Activated T-helper 1 cell treated with anti-CD3 and anti-CD28 coated beads, Interleukin-12 subunit alpha, Interleukin-12 subunit beta, Interleukin-2, Interleukin-4 antibody, amounts not matched to agents 30 ng/mL and 10 ng/mL and 1 ng/mL, durations not matched to agents 14 hours and 24 hours and 36 hours (primary cell): ENCODE data around the gene TBC1D9B. TPM values are rescaled to one million over a fixed set of nuclear protein-coding genes. Genes with fewer than 3 reads are reported as not detected.

ENCODE experiments used
- DNase-seq: peaks from one replicate; pipeline ENCODE4 v3.0.0; 2021; ENCODE audit warnings: low spot score
- H3K27ac Mint-ChIP-seq: one replicate; pipeline ENCODE4 v1.8.0; 2021; ENCODE audit warnings: mild to moderate bottlenecking, mixed read lengths
- H3K27me3 Mint-ChIP-seq: one replicate; pipeline ENCODE4 v1.8.0; 2022; ENCODE audit warnings: mild to moderate bottlenecking, moderate library complexity, mixed read lengths; ENCODE audit not compliant: insufficient read depth
- H3K36me3 Mint-ChIP-seq: one replicate; pipeline ENCODE4 v1.8.0; 2021; ENCODE audit warnings: low read depth, mixed read lengths
- H3K4me1 Mint-ChIP-seq: one replicate; pipeline ENCODE4 v1.8.0; 2021; ENCODE audit warnings: low read depth, mixed read lengths
- H3K4me3 Mint-ChIP-seq: one replicate; pipeline ENCODE4 v1.8.0; 2021; ENCODE audit warnings: mild to moderate bottlenecking, moderate library complexity, mixed read lengths
- H3K9me3 Mint-ChIP-seq: one replicate; pipeline ENCODE4 v1.8.0; 2021; ENCODE audit warnings: mixed read lengths
- intact Hi-C: fragments of 100-400 bp; cut with micrococcal nuclease; formaldehyde crosslinking; loops from one replicate; pipeline ENCODE4 v1.15.1; 2024
- total RNA-seq: library from RNA; stranded (reverse); gene quantifications from 2 replicates; pipeline ENCODE4 v1.2.3, GENCODE V29; 2022

TBC1D9B gene
- total RNA-seq, 1 donor from 2014 or later: 123 TPM

DNA sequence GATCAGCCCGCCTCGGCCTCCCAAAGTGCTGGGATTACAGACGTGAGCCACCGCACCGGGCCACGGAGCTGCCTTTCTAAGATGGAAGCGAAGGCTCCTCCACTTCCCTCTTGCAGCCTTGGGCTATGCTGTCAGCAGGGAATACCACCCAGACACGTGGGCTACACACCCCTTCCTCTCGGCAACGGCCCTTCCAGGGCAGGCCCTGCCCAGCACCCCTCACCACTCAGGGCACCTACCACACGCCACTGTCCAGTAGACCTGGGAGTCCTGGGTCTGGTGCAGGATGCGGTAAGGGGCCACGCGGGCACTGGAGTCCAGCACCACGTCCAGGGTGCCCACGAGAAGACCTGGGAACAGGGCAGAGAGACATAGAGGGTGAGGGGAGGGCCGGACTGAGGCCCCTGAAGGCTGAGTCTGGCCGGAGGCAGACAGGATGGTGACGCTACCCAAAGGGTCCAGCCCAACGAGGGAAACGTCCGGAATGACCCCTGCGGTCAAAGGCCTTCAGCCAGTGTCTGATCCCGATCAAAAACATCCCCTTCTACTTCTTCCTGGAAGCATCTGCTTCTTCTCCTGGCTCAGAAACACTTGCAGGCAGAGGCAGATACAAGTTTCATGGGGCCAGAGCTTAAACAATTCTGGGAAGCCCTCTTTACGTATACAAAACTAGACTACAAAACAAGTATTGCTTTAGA, 3.1 kb downstream of the TBC1D9B start:
- DNase-seq: no peak
- peaks cover 24% of the 10 kb centered on the region for H3K36me3 Mint-ChIP-seq
- H3K27ac Mint-ChIP-seq: no peak overlapping the region
- intact Hi-C loops: loop anchor here (5.0 kb wide), 3 partner anchors 168 to 207 kb away; partner anchors contain the start of genes CANX and RNF130
- H3K4me1 Mint-ChIP-seq: peaks cover 18% of the 10 kb centered on the region
- no peaks in the 10 kb centered on the region for H3K27me3 Mint-ChIP-seq
- H3K9me3 Mint-ChIP-seq: no peaks in the 10 kb centered on the region
- H3K4me3 Mint-ChIP-seq: no peak overlapping the region

- DNase-seq: no peak
- Mint-ChIP-seq H3K4me3 (no peak overlapping the region), H3K27me3 (no peaks in the 10 kb centered on the region), H3K4me1 (peaks cover 18% of the 10 kb centered on the region), H3K9me3 (no peaks in the 10 kb centered on the region), H3K27ac (no peak overlapping the region), H3K36me3 (peaks cover 33% of the 10 kb centered on the region)
- intact Hi-C loops: no loop called here
Measured at GRCh38 chr5:179902763-179903158, 4.9 kb downstream of the TBC1D9B start.

DNA sequence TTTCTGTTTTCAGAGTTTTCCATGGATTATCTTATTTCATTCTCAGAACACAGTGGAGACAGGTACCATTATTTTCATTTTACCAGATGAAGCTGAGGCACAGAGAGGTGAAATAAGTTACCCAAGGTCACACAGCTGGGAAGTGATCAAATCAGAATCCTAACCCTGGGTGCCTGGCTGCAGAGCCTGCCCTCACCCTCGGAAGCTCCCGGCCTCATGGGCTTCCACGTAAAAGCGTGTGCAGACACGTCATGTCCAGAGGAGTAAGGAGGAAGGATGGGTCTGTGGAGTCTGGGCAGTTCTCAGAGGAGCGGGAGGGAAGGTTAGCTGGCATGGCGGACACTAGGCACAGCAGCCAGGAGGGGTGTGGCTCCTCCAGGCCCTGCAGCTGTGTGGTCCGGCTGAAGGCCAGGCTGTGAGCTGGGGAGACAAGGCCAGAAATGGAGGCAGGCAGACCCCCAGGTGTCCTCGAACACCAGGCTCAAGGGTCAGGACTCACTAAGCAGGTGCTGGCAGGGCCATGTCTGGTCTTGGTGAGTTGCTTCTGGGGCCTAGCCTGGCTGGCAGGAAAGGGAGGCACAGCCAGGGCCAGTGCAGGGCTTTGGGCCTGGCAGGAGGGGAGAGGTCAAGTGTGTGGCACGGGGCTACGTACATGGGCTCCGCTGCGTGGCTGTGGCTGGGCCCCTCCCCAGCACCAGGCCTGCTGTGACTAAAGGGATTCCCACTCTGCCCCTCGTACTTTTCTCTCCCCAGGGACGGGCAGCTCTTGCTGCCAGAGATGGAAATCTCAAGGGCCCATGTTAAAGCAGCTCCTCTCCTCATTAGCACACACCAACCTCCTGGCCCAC, 5.6 kb downstream of the TBC1D9B start:
- Mint-ChIP-seq H3K9me3 (no peaks in the 10 kb centered on the region), H3K36me3 (peaks cover 37% of the 10 kb centered on the region), H3K4me1 (peaks cover 18% of the 10 kb centered on the region), H3K4me3 (no peak overlapping the region), H3K27ac (no peak overlapping the region), H3K27me3 (no peaks in the 10 kb centered on the region)
- intact Hi-C loops: no loop called here
- DNase-seq: no peak

DNA sequence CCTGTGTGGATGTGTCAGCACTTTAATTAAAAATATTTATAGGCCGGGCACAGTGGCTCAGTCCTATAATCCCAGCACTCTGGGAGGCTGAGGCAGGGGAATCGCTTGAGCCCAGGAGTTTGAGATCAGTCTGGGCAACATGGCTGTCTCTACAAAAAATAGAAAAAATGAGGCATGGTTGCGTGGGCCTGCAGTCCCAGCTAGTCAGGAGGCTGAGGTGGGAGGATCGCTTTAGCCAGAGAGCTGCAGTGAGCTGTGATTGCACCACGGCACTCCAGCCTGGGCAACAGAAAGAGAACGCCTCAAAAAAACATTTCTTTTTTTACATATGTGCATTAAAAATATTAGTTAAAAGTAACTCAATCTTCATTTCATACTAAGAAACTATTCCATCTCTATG, 6.2 kb downstream of the TBC1D9B start:
- Mint-ChIP-seq H3K9me3 (no peaks in the 10 kb centered on the region), H3K27ac (no peak overlapping the region), H3K36me3 (peaks cover 35% of the 10 kb centered on the region), H3K4me1 (peaks cover 17% of the 10 kb centered on the region), H3K27me3 (no peaks in the 10 kb centered on the region), H3K4me3 (no peak overlapping the region)
- DNase-seq: no peak
- intact Hi-C loops: no loop called here

GRCh38 chr5:179900711-179901110, 7.0 kb downstream of the TBC1D9B start:
- Mint-ChIP-seq H3K4me3 (no peak overlapping the region), H3K36me3 (peaks cover 37% of the 10 kb centered on the region), H3K27ac (no peak overlapping the region), H3K4me1 (peaks cover 10% of the 10 kb centered on the region), H3K27me3 (no peaks in the 10 kb centered on the region), H3K9me3 (no peaks in the 10 kb centered on the region)
- intact Hi-C loops: no loop called here
- DNase-seq: no peak

DNA sequence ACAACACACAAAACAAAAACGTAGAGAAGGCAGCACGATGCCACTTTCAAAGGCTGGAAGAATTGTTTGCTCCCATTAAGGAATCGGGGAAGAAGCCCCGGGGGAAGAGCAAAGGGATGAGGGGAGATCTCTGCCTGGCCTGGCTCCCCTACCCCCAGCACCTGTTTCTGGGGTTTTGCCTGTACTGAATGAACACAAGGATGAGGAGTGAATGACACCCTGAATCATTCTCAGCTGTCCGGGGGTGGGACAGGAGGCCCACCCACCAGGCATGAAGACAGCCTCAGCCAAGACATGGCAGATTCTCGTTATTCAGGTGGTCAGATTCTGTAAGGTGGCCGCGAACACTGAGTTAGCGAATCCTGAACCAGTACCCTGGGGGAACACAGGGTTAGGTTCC, 7.5 kb downstream of the TBC1D9B start:
- H3K36me3 Mint-ChIP-seq: peaks cover 36% of the 10 kb centered on the region
- H3K27me3 Mint-ChIP-seq: no peaks in the 10 kb centered on the region
- H3K4me1 Mint-ChIP-seq: peaks cover 9% of the 10 kb centered on the region
- H3K9me3 Mint-ChIP-seq: no peaks in the 10 kb centered on the region
- no peak overlapping the region for H3K4me3 Mint-ChIP-seq
- H3K27ac Mint-ChIP-seq: no peak overlapping the region
- intact Hi-C loops: no loop called here
- no peak for DNase-seq

- Mint-ChIP-seq H3K4me3 (no peak overlapping the region), H3K27ac (no peak overlapping the region)
- DNase-seq: no peak
Measured at GRCh38 chr5:179895861-179896260, 11.8 kb downstream of the TBC1D9B start.

GRCh38 chr5:179893958-179894895, 13.5 kb downstream of the TBC1D9B start:
- intact Hi-C loops: no loop called here
- peaks cover 21% of the 10 kb centered on the region for H3K36me3 Mint-ChIP-seq
- no peaks in the 10 kb centered on the region for H3K4me1 Mint-ChIP-seq
- DNase-seq: no peak
- no peak overlapping the region for H3K4me3 Mint-ChIP-seq
- H3K27me3 Mint-ChIP-seq: no peaks in the 10 kb centered on the region
- no peaks in the 10 kb centered on the region for H3K9me3 Mint-ChIP-seq
- H3K27ac Mint-ChIP-seq: no peak overlapping the region

More at GRCh38 chr5:179895861-179896260, 11.8 kb downstream of the TBC1D9B start:
- no peaks in the 10 kb centered on the region for H3K4me1 Mint-ChIP-seq
- intact Hi-C loops: no loop called here
- no peaks in the 10 kb centered on the region for H3K9me3 Mint-ChIP-seq
- no peaks in the 10 kb centered on the region for H3K27me3 Mint-ChIP-seq
- H3K36me3 Mint-ChIP-seq: peaks cover 26% of the 10 kb centered on the region

GRCh38 chr5:179893076-179893957, 14.4 kb downstream of the TBC1D9B start:
- Mint-ChIP-seq H3K27ac (no peak overlapping the region), H3K27me3 (no peaks in the 10 kb centered on the region), H3K9me3 (no peaks in the 10 kb centered on the region), H3K4me1 (no peaks in the 10 kb centered on the region), H3K4me3 (no peak overlapping the region), H3K36me3 (peaks cover 23% of the 10 kb centered on the region)
- intact Hi-C loops: no loop called here
- DNase-seq: no peak

DNA sequence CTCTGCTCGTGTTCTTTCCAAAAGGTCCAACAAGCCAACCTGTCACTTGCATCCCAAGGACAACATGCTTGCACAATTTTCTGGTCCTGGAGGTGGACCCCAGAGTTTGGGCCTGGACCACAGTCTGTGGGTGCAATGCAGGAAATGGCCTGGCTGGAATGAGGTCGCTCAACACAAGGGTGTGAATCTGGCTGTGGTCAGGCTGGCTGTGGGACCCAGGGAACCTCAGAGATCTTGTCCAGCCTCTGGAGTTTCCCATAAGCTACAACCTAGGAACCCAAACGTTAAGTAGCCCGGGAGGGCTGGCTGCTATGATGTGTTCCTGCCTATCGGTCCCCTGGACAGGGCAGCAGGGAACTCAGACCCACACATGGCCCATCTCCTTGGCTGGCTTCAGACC, 15.4 kb downstream of the TBC1D9B start:
- peaks cover 25% of the 10 kb centered on the region for H3K36me3 Mint-ChIP-seq

DNA sequence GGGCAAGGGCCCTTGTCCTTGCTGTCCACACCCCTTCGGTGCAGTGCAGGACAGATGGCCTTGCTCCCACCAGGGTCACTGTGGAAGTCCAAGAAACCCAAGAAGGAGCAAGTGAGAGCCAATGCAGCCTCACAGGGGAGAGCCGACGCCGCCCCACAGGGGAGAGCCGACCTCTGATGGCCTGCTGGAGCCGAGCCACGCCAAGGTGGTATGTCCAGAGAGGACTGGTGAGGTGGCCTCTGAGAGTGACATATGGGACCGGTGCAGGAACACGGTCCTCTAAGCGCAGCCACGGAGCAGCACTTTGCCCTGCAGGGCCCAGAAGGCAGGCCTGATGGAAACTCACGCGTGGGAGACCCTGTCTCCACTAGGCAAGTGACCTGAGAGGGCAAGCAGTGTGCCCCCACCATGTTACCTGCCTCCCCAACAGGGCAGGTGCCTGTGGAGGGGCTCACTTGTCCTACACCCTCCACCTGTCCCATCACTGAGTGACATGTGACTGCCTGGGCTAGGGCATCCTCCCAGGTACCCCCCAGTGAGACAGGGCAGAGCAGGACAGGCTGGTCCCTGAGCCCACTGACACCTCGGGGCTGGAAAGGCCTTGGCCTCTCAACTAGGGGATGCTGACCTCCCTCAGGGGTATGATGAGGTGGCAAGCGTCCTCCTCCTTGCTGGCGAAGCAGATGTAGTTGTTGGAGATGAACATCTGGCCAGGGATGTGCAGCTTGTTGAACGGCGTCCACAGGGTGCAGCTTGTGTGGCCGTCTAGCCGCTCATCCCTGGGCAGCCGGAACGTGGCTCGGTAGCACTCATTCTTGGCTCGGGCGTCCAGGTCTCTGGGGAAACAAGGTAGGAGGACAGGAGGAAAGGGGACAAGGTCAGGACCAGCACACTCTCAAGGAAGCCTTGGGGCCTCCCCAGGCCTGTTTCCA, 16.7 kb downstream of the TBC1D9B start:
- Mint-ChIP-seq H3K9me3 (no peaks in the 10 kb centered on the region), H3K4me3 (no peak overlapping the region), H3K36me3 (peaks cover 36% of the 10 kb centered on the region), H3K27ac (no peak overlapping the region), H3K4me1 (no peaks in the 10 kb centered on the region), H3K27me3 (no peaks in the 10 kb centered on the region)
- DNase-seq: no peak
- intact Hi-C loops: no loop called here

More for the DNA sequence above, 15.4 kb downstream of the TBC1D9B start:
- intact Hi-C loops: no loop called here
- no peak overlapping the region for H3K27ac Mint-ChIP-seq
- no peaks in the 10 kb centered on the region for H3K9me3 Mint-ChIP-seq
- no peak overlapping the region for H3K4me3 Mint-ChIP-seq
- H3K27me3 Mint-ChIP-seq: no peaks in the 10 kb centered on the region
- H3K4me1 Mint-ChIP-seq: no peaks in the 10 kb centered on the region
- DNase-seq: no peak
